Stimulated activated CD4-positive, alpha-beta T cell treated with anti-CD3 and anti-CD28 coated beads, Interleukin-1b, Interleukin-23, amount 100 ng/mL, for 48 hours (primary cell): Measurements from ENCODE around the gene LRBA.

Experiments
- DNase-seq: peaks from one replicate; pipeline ENCODE4 v3.0.0-alpha.2; 2020

The LRBA gene

DNA sequence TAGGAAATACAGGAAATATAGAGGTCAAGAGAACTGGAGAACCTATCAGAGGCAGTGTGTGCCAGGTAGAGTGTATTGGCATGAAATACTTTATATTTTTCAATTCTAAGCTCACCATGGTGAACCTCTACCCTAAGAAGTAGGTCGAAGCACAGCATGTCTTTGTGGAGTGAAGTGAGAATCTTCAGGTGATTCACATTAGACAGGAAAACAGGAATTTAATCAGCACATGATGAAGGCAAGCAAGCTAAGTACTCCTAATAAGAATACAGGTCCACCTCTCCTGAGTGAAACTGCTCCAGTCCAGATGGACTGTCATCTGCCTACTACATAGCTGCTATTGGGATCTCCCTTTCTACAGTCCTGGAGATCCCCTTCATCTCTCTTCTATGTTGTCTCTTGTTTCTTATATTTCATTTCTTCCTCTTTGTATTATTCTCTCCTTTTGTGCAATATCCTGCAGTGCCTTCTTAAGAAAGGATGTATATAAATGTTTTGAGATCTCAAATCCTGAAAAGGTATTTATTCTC, 159.0 kb downstream of the LRBA start:
- no peak for DNase-seq

DNA sequence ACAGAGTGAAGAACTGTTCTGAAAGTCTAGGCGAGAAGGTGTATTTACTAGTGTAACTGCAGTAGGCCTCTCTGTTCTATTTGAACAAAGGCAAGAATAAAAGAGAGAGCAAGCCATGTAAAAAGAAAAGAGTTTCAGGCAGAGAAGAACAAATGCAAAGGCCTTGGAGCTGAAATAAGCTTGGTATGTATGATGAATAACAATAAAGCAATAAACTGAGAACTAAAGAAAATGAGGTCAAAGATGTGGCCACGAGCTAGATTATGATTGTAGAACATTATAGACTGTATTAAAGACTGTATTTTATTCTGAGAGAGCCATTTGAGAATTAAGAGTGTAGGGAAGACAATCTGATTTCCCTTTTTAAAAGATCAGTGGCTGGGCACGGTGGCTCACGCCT, 160.5 kb downstream of the LRBA start:
- DNase-seq = no peak

DNA sequence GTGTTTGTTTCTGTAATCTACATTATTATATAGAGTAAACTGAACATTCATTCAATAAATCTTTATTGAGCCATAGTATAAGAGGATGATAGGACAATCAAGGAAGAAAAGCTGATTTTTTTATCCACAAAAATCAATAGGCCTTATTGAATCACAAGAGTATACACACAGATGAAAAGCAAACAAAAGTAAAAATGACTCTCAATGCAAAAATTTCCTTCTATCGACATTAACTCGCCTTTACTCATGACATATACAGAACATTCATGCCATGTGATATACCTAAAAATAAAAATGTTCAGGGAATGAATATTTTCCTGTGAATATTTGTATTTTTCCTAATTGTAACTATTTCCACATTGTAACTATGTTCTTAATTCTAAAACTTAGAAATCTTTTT, 161.2 kb downstream of the LRBA start:
- no peak for DNase-seq

DNA sequence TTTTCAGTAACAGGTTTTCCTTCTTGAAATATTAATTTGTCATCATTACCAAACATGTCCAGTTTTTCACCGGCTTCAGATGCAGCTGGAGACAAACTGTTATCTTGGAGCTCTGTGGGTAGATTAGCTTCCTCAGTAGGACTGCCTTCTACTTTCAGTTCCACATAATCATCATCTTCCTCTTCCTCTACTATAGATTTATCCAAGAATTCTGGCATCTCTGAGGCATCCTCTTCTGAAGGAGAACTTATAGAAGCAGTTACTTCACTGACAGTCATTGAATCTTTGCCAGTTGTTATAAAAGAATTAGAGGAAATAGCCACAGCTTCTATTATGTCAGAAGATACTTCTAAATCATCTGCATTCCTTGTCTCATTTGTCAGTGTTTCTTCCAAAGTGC, 162.9 kb downstream of the LRBA start:
- DNase-seq = no peak

DNA sequence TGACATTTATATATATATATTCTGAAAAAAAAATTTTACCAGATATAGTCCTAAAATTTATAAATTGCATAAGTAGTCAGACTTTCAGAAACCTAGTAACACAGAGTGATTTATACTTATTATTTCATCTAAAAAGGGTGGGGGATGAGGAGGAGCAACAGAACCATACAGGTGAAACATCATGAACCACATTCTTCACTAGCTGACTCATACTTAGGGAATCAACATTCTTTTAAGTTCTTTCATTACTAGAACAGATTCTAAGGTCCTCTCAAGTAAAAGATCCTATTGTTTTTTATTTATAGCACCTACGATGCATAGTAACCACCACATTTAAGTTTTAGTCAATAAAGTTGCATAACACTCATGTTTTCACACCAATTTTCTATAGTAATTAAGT, 166.1 kb downstream of the LRBA start:
- DNase-seq = no peak

DNA sequence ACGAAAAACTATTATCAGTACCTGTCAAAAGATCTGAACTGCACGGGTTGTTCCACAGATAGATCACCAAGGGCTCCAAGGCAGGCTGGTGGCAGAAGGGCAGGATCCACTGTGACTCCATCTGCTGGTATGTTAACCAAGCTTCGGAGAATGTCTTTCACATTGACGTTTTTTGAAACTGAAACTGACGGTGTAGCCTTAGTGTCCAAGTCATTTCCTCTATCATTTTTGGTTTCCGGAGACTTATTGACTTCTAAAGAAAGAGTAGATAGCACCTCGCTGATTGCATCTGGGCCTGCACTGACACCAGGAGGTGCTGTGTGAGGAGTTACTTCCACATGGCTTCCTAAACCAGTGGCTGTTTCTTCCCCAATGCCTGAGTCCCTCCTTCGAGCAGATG, 186.9 kb downstream of the LRBA start:
- peak; percentile 39 for DNase-seq

DNA sequence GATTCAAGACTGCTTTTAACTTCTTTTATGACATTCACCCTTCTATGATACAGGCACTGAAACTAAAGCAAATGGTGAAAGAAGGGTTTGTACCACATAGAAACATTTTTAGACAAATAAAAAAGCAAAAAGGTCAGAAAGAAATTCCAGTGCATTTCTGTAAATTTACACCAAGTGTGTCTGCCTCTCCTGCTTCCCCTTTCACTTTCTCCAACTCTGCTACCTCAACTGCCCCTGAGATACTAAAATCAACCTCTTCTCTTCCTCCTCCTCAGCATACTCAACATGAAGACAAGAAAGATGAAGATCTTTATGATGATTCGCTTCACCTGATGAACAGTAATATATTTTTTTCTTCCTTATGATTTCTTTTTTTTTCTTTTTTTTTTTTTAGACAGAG, 187.9 kb downstream of the LRBA start:
- no peak for DNase-seq

DNA sequence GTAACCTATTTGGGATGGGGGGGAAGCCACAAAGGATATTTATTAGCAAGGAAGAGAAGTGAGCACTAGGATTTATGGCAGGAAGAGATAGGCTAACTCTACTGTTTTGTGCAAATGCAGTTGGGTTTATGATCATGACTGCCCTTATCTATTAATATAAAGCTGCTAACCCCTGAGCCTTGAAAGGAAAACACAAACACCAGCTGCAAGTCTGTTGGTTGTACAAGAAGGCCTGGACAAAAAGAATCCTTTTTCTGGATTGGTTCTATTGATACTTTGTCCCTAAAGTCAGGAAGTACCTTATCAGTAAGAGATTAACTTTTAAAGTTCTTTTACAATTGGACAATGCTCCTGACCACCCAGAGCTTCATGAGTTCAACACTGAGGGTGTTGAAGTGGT, 188.8 kb downstream of the LRBA start:
- DNase-seq = no peak

DNA sequence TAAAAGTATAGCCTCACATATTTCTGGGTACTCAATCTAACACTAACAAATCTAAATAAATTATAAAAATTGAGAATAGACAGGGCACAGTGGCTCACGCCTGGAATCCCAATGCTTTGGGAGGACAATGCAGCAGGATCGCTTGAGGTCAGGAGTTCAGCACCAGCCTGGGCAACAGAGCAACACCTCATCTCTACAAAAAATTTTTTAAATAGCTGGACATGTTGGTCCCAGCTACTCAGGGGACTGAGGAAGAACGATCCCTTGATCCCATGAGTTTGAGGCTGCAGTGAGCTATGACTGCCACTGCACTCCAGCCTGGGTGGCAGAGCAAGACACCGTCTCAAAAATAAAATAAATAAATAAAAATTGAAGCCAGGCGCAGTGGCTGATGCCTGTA, 192.7 kb downstream of the LRBA start:
- DNase-seq = no peak

DNA sequence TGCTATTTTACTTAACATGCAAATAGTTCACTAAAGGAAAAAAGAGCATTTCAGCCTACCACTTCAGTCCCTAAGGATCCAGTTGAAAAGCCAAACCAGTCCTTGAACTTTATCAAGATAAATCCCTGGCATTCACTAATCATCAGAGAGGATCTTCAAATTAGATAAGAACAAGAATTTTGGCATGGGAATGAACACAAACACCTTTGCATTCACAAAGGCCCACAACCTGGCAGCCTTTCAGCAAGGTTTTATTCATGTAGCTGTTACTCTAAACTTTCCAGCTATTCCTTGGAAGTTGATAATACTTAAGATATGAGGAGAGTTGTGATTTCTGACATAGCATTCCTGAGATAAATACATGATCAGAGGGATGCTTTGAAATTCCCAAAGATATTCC, 193.4 kb downstream of the LRBA start:
- no peak for DNase-seq

DNA sequence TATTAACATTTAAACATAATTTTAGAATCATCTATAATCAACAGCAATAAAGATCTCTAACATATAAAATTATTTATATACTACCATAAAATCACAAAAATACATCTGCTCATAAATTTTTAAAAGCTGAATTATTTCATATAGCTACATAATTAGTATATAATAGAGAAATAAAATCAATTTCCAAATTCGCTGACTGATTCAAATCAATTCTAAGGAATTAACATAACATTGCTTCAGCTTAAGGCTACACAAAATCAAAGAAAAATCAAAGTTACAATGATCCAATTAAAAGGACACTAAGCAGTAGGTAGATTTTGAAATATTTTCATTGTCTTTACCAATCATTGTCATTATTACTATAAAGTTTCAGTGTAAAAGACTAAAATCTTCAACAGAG, 194.7 kb downstream of the LRBA start:
- no peak for DNase-seq

DNA sequence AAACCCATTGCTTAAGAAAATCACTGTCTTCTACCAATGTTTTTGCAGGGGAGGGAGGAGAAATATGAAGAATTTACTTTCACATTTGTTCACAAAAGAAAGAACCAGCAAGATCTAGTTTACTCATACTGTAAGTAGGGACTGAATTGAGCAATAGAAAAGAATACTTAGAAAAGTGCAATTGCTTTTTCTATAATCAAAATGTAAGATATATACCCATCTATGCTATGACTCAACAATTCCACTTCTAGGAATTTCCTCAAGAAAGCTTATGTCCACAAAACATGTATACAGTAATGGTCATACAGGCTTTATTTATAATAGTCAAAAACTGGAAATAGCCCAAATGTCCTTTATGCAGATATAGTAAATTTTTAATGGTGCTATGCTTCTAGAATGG, 196.4 kb downstream of the LRBA start:
- DNase-seq = no peak

DNA sequence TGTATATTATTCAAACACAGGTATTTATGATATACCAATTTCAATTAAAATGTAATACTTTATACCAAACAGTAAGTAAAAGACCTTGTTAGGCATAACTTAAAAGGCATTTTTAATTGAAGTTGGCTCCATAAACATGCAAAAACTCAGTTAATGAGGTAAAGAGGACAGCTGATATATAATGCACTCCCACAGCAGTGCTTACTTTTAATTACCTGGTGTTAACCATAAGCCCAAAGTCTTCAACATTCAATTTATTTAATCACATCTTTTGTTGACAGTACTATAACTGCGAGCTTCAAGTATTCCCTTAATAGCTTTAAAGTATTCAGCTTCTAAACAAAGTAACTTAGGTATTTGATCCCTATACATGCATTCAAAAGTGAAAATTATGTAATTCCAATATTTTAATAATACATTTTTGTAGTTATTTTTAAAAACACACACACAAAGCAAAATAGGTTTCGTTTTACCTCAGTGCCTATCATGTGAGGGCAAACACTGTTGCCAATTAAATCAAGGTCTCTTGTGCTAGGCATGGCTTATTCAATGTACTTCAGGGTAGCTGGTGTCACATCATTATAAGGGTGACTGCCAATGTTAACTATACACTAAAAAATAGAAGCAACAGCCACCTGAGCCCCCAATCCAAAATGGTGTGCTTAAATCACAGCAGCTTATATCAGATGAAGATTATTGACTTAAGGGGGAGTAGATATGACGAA, 197.1 kb downstream of the LRBA start:
- no peak for DNase-seq

DNA sequence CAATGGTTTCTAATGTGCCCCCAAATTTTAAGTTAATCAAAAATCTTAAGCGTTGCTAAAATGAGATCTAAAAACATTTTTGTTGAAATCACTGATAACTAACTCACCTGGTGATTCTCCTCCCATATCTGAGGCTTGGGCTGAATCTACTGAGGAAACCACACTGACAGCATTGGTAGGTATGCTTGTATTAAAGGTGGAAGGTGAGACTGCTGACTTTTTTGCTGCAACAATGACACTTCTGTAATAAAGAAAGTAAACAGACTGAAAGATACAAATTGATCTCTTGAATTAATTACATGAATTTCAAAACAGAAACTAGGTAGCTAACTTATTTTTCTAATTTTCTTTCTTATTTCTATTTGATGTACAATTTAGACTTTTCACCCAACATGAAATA, 198.1 kb downstream of the LRBA start:
- no peak for DNase-seq

DNA sequence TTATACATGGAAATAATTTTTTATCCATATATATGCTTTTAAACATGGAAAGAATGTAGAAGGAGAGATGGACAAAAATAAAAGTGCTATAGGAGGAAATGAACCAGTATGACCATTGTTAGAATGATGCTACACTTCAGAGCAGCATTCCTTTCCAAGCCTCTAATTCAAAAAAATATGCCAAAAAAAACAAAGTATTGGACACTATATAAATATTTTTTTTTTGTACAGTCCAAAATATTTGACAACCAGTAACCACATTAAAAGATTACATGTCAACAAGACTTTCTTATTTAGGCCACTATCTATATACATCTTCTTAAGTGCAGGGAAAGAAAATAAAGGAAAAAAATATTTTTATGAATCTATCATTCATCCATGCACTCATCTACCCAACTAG, 198.6 kb downstream of the LRBA start:
- DNase-seq = no peak

DNA sequence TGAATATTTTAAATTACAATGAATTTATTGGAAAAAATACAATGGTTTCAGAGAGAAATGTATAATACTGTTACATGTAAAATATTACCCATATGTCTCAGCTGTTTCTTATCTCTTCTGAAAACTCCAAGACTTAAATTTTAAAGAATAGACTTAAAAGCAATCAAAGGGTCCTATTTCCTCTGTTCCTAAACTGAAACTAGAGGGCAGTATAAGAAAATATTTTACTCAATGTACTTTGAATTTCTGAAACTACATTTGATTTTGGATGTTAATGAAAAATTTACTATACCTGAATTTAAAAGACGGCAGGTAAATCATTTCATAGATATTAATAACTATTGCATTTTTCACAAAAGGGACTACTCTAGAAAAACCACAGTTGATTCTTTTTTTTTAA, 200.2 kb downstream of the LRBA start:
- DNase-seq = no peak

DNA sequence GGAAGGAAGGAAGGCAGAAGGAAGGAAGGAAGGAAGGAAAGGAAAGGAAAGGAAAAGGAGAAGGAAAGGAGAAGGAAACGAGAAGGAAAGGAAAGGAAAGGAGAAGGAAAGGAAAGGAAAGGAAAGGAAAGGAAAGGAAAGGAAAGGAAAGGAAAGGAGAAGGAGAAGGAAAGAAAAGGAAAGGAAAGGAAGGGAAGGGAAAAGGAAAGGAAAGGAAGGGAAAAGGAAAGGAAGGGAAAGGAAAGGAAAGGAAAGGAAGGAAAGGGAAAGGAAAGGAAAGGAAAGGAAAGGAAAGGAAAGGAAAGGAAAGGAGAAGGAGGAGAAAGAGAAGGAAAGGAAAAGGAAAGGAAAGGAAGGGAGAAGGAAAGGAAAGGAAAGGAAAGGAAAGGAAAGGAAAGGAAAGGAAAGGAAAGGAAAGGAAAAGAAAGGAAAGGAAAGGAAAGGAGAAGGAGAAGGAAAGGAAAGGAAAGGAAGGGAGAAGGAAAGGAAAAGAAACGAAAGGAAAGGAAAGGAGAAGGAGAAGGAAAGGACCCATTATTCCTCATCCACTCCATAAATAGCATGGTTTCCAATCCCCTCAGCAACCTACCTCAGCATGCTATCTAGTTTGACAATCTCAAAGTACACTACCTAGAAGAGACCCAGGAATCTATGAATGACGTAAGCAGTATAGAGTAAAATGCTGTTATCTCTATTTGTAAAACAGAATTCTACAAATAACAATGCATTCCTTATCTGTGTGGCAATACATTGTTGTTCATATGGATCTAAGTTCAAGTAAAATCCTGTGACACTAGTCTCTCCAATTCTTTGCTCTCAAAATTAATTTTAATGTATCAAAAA, 209.7 kb downstream of the LRBA start:
- no peak for DNase-seq

DNA sequence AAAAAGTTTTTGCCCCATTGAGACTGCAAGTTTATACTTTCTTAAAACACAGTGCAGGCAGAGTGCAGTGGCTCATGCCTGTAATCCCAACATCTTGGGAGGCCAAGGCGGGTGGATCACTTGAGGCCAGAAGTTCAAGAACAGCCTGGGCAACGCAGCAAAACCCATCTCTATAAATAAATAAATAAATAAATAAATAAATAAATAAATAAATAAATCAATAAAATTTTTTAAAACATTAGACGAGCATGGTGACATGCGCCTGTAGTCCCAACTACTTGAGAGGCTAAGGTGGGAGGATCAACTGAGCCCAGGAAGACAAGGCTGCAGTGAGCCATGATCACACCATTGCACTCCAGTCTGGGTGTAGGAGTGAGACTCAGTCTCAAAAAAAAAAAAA, 213.3 kb downstream of the LRBA start:
- no peak for DNase-seq

DNA sequence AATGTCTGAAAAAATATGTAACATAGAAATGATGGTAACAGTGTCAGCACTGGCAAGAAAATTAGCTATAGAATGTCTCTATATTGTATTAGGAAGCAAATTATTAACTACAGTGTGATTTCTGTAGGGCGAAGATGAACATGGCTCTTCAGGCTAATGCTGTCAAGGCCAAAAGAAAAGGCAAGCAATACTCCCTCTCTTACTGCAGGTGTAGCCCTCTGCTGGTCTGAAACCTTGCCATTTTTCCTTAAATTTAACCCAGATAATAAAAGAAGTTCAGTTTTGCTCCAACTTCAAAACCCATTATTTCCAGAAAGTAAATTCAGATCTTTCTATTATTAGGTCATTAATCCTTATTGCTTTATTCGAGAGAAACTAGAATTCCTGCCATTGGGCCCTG, 215.9 kb downstream of the LRBA start:
- DNase-seq = no peak

DNA sequence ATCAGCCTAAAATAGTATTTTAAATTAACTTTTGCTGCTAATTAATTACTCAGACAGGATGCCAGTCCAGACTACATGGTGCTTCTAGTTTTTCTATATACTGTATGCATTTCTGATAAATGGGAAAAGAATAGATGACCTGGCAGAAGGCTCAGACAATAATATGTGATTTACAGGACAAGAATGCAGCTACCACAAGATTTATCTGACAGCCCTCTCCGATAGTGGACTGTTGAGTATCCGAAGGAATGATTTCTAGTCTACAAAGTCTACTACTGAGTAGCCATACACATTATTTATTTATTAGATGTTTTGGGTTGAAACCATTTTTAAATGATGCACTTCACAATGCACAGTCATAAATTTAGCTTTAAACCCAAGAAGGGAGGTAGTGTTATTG, 220.4 kb downstream of the LRBA start:
- DNase-seq = no peak

DNA sequence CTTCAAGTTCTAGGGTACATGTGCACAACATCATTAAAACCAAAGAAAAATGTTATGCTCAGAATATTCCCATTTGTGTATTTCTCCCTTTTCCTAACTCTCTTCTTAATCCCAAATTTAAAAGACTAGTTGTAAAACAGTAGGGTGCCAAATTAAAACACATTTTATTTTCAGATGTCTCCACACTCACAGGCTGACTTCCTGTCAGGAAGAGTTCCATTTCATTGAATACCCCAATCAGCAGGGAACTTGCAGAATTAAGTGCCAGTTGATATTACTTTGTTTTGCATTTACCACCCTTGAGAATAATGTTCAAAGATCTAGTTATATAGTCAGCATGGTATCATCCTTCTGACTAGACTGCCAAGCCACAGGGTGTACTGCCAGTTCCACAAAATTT, 225.2 kb downstream of the LRBA start:
- no peak for DNase-seq

DNA sequence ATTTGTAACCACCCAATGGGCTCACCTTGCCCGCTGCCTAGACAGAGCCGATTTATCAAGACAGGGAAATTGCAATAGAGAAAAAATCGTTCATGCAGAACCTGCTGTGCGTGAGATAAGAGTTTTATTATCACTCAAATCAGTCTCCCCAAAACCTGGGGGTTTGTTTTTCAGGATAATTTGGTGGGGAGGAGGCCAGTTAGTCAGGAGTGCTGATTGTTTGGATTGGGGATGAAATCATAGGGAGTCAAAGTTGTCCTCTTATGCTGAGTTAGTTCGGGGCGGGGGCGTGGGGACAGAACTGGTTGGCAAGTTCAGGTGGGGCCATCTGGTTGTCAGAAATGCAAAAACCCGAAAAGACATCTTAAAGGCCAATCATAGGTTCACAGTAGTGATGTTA, 230.1 kb downstream of the LRBA start:
- no peak for DNase-seq

DNA sequence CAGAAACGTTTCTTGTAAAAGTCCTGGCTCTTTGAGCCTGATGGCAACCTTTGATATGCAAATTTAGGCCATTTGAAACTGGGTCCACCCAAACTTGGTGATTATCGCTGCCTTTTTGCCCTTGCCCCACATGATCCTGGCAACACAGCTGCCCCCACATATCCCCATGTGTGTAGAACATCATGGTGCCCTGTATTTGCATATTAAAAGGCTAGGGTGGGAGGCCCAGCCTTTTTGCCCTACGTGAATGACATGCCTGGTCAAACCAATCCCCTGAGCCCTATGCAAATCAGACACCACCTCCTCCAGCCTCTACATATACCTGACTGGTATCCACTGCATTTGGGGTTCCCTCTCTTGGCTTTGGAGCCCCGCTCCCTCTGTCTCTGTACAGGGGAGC, 230.8 kb downstream of the LRBA start:
- no peak for DNase-seq

DNA sequence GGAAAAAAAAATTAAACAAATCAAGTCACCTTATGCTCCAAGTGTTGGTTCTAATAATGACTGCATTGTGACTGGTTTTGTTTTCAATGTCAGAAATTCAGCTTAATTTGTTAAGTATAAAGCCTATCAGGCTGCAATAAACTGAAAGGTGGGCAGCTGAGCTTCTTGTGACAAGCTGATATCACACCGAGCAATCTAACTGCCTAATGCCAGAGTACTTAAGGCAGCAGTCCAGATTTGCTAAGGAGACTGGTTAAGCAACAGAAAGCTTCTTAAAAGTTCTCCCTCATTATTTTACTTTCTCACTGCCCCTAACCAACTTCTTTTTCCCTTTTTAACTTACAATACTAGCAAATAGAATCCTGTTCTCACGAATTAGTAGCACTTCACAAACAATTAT, 232.2 kb downstream of the LRBA start:
- no peak for DNase-seq

DNA sequence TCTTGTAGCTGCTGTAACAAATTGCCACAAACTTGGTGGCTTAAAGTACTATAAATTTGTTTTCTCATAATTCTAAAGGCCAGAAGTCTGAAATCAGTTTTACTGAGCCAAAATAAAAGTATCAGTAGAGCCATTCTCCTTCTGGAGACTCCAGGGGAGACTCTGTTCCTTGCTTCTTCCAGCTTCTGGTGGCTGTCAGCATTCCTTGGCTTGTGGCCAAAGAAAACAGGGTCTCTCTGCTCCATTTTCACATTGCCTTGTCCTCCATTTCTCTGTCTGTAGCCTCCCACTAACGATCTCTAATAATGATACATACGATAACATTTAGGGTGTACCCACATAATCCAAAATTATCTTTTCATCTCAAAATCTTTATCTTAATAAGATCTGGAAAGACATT, 232.8 kb downstream of the LRBA start:
- DNase-seq = no peak
